HEK293 (cell line): Measurements from ENCODE around the gene CD1C.

Source experiments
- CTCF ChIA-PET: fragments of 350-600 bp; formaldehyde crosslinking; extraction: SDS; loops from one replicate; lab custom pipeline; 2021; ENCODE audit warnings: antibody characterized with exemption; lab: Yijun Ruan, JAX
- POLR2A ChIA-PET: fragments of 300-600 bp; formaldehyde crosslinking; extraction: SDS; loops from one replicate; lab custom pipeline; 2020; ENCODE audit warnings: antibody characterized with exemption, inconsistent platforms; lab: Yijun Ruan, JAX
- H3K27ac ChIP-seq: fragments of 200-500 bp; sonication (Bioruptor generic); 2 replicates; pipeline ENCODE4 v1.5.1; 2014; ENCODE audit warnings: low read depth, low read length, control low read depth, inconsistent platforms; ENCODE audit errors: extremely low read depth
- H3K36me3 ChIP-seq, 2 experiments: fragments of 200-500 bp in 1 of 2; sonication (Bioruptor generic) in 1 of 2; 1 replicate in 1 of 2; 2 replicates in 1 of 2; pipeline ENCODE4 v1.5.1; 2014 to 2017; ENCODE audit warnings: inconsistent platforms in 2 of 2, low read length in 2 of 2; ENCODE audit not compliant: control insufficient read depth in 2 of 2, insufficient read depth in 1 of 2
- H3K4me1 ChIP-seq: fragments of 200-500 bp; sonication (Bioruptor generic); 2 replicates; pipeline ENCODE4 v1.5.1; 2014; ENCODE audit warnings: mild to moderate bottlenecking, low read length, inconsistent platforms; ENCODE audit not compliant: control insufficient read depth, insufficient read depth
- H3K4me3 ChIP-seq: 2 replicates; pipeline ENCODE4 v1.5.1; 2011; ENCODE audit warnings: low read depth, mild to moderate bottlenecking, control low read depth, low read length, moderate library complexity
- H3K9me3 ChIP-seq: fragments of 200-500 bp; sonication (Bioruptor generic); 2 replicates; pipeline ENCODE4 v1.5.1; 2014; ENCODE audit warnings: low read depth, low read length, inconsistent platforms; ENCODE audit not compliant: control insufficient read depth, insufficient read depth
- FEZF1 ChIP-seq: fragments of 450-650 bp; formaldehyde crosslinking; IDR thresholded peaks from 2 replicates; pipeline ENCODE4 v1.5.1; 2016; ENCODE audit warnings: missing biosample characterization, missing genetic modification characterization
- KLF7 ChIP-seq: fragments of 450-650 bp; formaldehyde crosslinking; IDR thresholded peaks from 2 replicates; pipeline ENCODE4 v1.5.1; 2016; ENCODE audit warnings: missing biosample characterization, missing genetic modification characterization, borderline replicate concordance
- SP3 ChIP-seq: fragments of 450-650 bp; formaldehyde crosslinking; IDR thresholded peaks from 2 replicates; pipeline ENCODE4 v1.5.1; 2016; ENCODE audit warnings: missing biosample characterization, missing genetic modification characterization
- YY1 ChIP-seq: fragments of 450-650 bp; formaldehyde crosslinking; IDR thresholded peaks from 2 replicates; pipeline ENCODE4 v1.5.1; 2018; ENCODE audit warnings: missing biosample characterization, missing genetic modification characterization
- ZBTB21 ChIP-seq: fragments of 450-650 bp; formaldehyde crosslinking; IDR thresholded peaks from 2 replicates; pipeline ENCODE4 v1.5.1; 2017; ENCODE audit warnings: missing biosample characterization, missing genetic modification characterization
- ZNF140 ChIP-seq: fragments of 450-650 bp; formaldehyde crosslinking; IDR thresholded peaks from 2 replicates; pipeline ENCODE4 v1.5.1; 2016; ENCODE audit warnings: missing biosample characterization, missing genetic modification characterization
- ZNF146 ChIP-seq: fragments of 450-650 bp; formaldehyde crosslinking; IDR thresholded peaks from 2 replicates; pipeline ENCODE4 v1.5.1; 2016; ENCODE audit warnings: missing biosample characterization, missing genetic modification characterization
- ZNF16 ChIP-seq: fragments of 450-650 bp; formaldehyde crosslinking; IDR thresholded peaks from 2 replicates; pipeline ENCODE4 v1.5.1; 2016; ENCODE audit warnings: low read depth, missing biosample characterization, missing genetic modification characterization
- ZNF221 ChIP-seq: fragments of 450-650 bp; formaldehyde crosslinking; IDR thresholded peaks from 2 replicates; pipeline ENCODE4 v1.5.1; 2017; ENCODE audit warnings: missing biosample characterization, missing genetic modification characterization, borderline replicate concordance
- ZNF239 ChIP-seq: fragments of 450-650 bp; formaldehyde crosslinking; IDR thresholded peaks from 2 replicates; pipeline ENCODE4 v1.5.1; 2016; ENCODE audit warnings: missing biosample characterization, missing genetic modification characterization
- ZNF292 ChIP-seq: fragments of 450-650 bp; formaldehyde crosslinking; IDR thresholded peaks from 2 replicates; pipeline ENCODE4 v1.5.1; 2016; ENCODE audit warnings: low read depth, missing biosample characterization, missing genetic modification characterization, borderline replicate concordance
- ZNF354C ChIP-seq: fragments of 450-650 bp; formaldehyde crosslinking; IDR thresholded peaks from 2 replicates; pipeline ENCODE4 v1.5.1; 2016; ENCODE audit warnings: missing biosample characterization, missing genetic modification characterization, low read depth, borderline replicate concordance
- ZNF426 ChIP-seq: fragments of 450-650 bp; formaldehyde crosslinking; IDR thresholded peaks from 2 replicates; pipeline ENCODE4 v1.5.1; 2017; ENCODE audit warnings: missing biosample characterization, missing genetic modification characterization, mild to moderate bottlenecking, inconsistent platforms, moderate library complexity
- ZNF677 ChIP-seq: fragments of 450-650 bp; IDR thresholded peaks from 2 replicates; pipeline ENCODE4 v1.5.0; 2018; ENCODE audit warnings: missing biosample characterization, mild to moderate bottlenecking, missing genetic modification characterization, moderate library complexity
- ZNF768 ChIP-seq: fragments of 450-650 bp; formaldehyde crosslinking; IDR thresholded peaks from 2 replicates; pipeline ENCODE4 v1.5.1; 2018; ENCODE audit warnings: missing biosample characterization, mild to moderate bottlenecking, missing genetic modification characterization
- TF ChIP-seq, protein P1 (sequence below): fragments of 450-650 bp; formaldehyde crosslinking; IDR thresholded peaks from 2 replicates; pipeline ENCODE4 v1.5.1; 2016; ENCODE audit warnings: missing biosample characterization, missing genetic modification characterization
- TF ChIP-seq, protein P2 (sequence below): fragments of 450-650 bp; formaldehyde crosslinking; IDR thresholded peaks from 2 replicates; pipeline ENCODE4 v1.5.1; 2017; ENCODE audit warnings: missing biosample characterization, missing genetic modification characterization
- TF ChIP-seq, protein P3 (sequence below): fragments of 450-650 bp; formaldehyde crosslinking; IDR thresholded peaks from 2 replicates; pipeline ENCODE4 v1.5.1; 2016; ENCODE audit warnings: missing biosample characterization, missing genetic modification characterization
- TF ChIP-seq, protein P4 (sequence below): fragments of 450-650 bp; formaldehyde crosslinking; IDR thresholded peaks from 2 replicates; pipeline ENCODE4 v1.5.1; 2016; ENCODE audit warnings: missing biosample characterization, missing genetic modification characterization
- TF ChIP-seq, protein P5 (sequence below): fragments of 450-650 bp; IDR thresholded peaks from 2 replicates; pipeline ENCODE4 v1.5.1; 2018; ENCODE audit warnings: missing biosample characterization, mild to moderate bottlenecking, missing genetic modification characterization
- TF ChIP-seq, protein P6 (sequence below): fragments of 450-650 bp; formaldehyde crosslinking; IDR thresholded peaks from 2 replicates; pipeline ENCODE4 v1.5.1; 2016; ENCODE audit warnings: missing biosample characterization, missing genetic modification characterization

Gene CD1C

DNA sequence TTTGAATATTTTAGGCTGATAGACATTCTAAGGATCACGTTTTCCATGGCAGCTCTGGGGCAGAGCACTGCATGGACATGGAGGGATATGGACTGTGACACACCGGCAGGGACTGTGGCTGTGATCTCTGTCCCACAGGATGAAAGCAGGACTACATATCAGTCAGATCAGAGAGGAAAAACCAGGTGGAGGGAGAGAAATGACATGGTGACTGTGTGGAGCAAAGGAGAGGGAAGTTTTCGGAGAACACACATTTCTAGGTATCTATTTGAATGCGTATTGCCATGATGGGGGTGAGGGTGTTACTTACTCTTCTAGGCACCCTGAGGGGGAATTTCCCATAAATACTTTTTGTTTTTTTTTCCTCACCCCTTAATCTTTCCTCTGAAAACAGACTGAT is 3.2 kb upstream of the CD1C start (continued):
- TF ChIP-seq, protein P1, sequence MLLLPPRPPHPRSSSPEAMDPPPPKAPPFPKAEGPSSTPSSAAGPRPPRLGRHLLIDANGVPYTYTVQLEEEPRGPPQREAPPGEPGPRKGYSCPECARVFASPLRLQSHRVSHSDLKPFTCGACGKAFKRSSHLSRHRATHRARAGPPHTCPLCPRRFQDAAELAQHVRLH (tag by site-specific recombination), result no peak
- no peak for TF ChIP-seq ZNF354C (tag by site-specific recombination)
- TF ChIP-seq ZNF16, result no peak
- no peak for TF ChIP-seq ZNF426 (tag by site-specific recombination)

DNA sequence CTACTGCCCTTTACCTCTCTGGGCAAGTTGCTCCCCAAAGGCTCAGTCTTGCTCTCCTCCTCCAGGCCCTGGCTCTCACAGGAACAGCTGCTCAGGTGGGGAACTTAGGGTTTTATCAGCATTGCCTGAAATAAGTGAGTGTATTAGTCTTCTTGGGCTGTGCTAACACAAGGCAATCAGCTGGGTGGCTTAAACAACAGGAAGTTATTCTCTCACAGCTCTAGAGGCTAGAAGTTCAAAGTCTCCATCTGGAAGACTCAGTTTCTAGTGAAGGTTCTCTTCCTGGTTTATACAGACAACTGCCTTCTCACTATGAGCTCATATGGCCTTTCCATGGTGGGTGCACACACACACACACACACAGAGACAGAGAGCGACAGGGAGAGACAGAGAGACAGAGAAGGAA is 2.8 kb upstream of the CD1C start:
- Histone ChIP-seq H3K4me3 (no peak overlapping the region), H3K9me3 (no peaks in the 10 kb centered on the region), H3K4me1 (no peaks in the 10 kb centered on the region)
- CTCF ChIA-PET, result no interaction called here
- POLR2A ChIA-PET, result no interaction called here
- TF ChIP-seq, protein P2, sequence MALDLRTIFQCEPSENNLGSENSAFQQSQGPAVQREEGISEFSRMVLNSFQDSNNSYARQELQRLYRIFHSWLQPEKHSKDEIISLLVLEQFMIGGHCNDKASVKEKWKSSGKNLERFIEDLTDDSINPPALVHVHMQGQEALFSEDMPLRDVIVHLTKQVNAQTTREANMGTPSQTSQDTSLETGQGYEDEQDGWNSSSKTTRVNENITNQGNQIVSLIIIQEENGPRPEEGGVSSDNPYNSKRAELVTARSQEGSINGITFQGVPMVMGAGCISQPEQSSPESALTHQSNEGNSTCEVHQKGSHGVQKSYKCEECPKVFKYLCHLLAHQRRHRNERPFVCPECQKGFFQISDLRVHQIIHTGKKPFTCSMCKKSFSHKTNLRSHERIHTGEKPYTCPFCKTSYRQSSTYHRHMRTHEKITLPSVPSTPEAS, result no peak
- TF ChIP-seq ZBTB21 (no peak), ZNF140 (tag by site-specific recombination) (no peak), ZNF677 (tag by site-specific recombination) (no peak), ZNF146 (no peak), ZNF768 (tag by site-specific recombination) (no peak), SP3 (tag by site-specific recombination) (no peak), ZNF239 (tag by site-specific recombination) (no peak), ZNF292 (tag by site-specific recombination) (no peak), FEZF1 (tag by site-specific recombination) (no peak), KLF7 (no peak), ZNF221 (tag by site-specific recombination) (no peak), YY1 (no peak)
- TF ChIP-seq, protein P3, sequence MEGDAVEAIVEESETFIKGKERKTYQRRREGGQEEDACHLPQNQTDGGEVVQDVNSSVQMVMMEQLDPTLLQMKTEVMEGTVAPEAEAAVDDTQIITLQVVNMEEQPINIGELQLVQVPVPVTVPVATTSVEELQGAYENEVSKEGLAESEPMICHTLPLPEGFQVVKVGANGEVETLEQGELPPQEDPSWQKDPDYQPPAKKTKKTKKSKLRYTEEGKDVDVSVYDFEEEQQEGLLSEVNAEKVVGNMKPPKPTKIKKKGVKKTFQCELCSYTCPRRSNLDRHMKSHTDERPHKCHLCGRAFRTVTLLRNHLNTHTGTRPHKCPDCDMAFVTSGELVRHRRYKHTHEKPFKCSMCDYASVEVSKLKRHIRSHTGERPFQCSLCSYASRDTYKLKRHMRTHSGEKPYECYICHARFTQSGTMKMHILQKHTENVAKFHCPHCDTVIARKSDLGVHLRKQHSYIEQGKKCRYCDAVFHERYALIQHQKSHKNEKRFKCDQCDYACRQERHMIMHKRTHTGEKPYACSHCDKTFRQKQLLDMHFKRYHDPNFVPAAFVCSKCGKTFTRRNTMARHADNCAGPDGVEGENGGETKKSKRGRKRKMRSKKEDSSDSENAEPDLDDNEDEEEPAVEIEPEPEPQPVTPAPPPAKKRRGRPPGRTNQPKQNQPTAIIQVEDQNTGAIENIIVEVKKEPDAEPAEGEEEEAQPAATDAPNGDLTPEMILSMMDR, result no peak
- TF ChIP-seq, protein P4, sequence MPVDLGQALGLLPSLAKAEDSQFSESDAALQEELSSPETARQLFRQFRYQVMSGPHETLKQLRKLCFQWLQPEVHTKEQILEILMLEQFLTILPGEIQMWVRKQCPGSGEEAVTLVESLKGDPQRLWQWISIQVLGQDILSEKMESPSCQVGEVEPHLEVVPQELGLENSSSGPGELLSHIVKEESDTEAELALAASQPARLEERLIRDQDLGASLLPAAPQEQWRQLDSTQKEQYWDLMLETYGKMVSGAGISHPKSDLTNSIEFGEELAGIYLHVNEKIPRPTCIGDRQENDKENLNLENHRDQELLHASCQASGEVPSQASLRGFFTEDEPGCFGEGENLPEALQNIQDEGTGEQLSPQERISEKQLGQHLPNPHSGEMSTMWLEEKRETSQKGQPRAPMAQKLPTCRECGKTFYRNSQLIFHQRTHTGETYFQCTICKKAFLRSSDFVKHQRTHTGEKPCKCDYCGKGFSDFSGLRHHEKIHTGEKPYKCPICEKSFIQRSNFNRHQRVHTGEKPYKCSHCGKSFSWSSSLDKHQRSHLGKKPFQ (tag by site-specific recombination), result no peak
- TF ChIP-seq, protein P1 (tag by site-specific recombination), result no peak
- TF ChIP-seq, protein P5, sequence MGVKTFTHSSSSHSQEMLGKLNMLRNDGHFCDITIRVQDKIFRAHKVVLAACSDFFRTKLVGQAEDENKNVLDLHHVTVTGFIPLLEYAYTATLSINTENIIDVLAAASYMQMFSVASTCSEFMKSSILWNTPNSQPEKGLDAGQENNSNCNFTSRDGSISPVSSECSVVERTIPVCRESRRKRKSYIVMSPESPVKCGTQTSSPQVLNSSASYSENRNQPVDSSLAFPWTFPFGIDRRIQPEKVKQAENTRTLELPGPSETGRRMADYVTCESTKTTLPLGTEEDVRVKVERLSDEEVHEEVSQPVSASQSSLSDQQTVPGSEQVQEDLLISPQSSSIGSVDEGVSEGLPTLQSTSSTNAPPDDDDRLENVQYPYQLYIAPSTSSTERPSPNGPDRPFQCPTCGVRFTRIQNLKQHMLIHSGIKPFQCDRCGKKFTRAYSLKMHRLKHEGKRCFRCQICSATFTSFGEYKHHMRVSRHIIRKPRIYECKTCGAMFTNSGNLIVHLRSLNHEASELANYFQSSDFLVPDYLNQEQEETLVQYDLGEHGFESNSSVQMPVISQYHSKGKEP (tag by site-specific recombination), result no peak
- TF ChIP-seq, protein P6, sequence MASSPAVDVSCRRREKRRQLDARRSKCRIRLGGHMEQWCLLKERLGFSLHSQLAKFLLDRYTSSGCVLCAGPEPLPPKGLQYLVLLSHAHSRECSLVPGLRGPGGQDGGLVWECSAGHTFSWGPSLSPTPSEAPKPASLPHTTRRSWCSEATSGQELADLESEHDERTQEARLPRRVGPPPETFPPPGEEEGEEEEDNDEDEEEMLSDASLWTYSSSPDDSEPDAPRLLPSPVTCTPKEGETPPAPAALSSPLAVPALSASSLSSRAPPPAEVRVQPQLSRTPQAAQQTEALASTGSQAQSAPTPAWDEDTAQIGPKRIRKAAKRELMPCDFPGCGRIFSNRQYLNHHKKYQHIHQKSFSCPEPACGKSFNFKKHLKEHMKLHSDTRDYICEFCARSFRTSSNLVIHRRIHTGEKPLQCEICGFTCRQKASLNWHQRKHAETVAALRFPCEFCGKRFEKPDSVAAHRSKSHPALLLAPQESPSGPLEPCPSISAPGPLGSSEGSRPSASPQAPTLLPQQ (tag by site-specific recombination), result no peak
- TF ChIP-seq, all 188 proteins: peak for 0
- H3K27ac ChIP-seq, result no peak overlapping the region
- no peaks in the 10 kb centered on the region for H3K36me3 ChIP-seq
